Neutrophil (primary cell): Measurements from ENCODE around the gene KANSL1.

Source experiments
- H3K27ac ChIP-seq: fragments of 200-600 bp; sonication (generic); 2 replicates; pipeline ENCODE4 v1.5.1; 2016; ENCODE audit warnings: mild to moderate bottlenecking, moderate library complexity
- H3K27me3 ChIP-seq: fragments of 200-600 bp; sonication (generic); 2 replicates; pipeline ENCODE4 v1.6.0; 2016; ENCODE audit warnings: mild to moderate bottlenecking
- H3K36me3 ChIP-seq: fragments of 200-600 bp; sonication (generic); 2 replicates; pipeline ENCODE4 v1.5.1; 2017
- H3K4me1 ChIP-seq, 2 experiments: fragments of 200-600 bp in 1 of 2; sonication (generic) in 1 of 2; 1 replicate in 1 of 2; 2 replicates in 1 of 2; pipeline versions ENCODE4 v1.5.1 to v1.6.1; 2013 to 2016; ENCODE audit warnings: low read depth in 1 of 2, low read length in 1 of 2, mild to moderate bottlenecking in 1 of 2, moderate library complexity in 1 of 2; ENCODE audit not compliant: control insufficient read depth in 1 of 2, insufficient read depth in 1 of 2
- H3K4me3 ChIP-seq, 2 experiments: fragments of 200-600 bp in 1 of 2; sonication (generic) in 1 of 2; 1 replicate in 1 of 2; 2 replicates in 1 of 2; pipeline ENCODE4 v1.5.1; 2013 to 2016; ENCODE audit warnings: low read depth in 1 of 2, low read length in 1 of 2, mild to moderate bottlenecking in 1 of 2, moderate library complexity in 1 of 2
- H3K9me3 ChIP-seq: fragments of 200-600 bp; sonication (generic); 2 replicates; pipeline ENCODE4 v1.5.1; 2016
- CTCF ChIP-seq: fragments of 200-600 bp; sonication (generic); IDR thresholded peaks from 2 replicates; pipeline ENCODE4 v1.5.1; 2016; ENCODE audit warnings: antibody characterized with exemption

The KANSL1 gene

GRCh38 chr17:46200197-46200596 is 7.0 kb upstream of the KANSL1 start:
- H3K4me3 ChIP-seq, result no peak overlapping the region
- no peaks in the 10 kb centered on the region for H3K36me3 ChIP-seq
- H3K27me3 ChIP-seq, result no peaks in the 10 kb centered on the region
- no peak for TF ChIP-seq CTCF
- H3K27ac ChIP-seq, result no peak overlapping the region
- H3K4me1 ChIP-seq, result peaks cover 0 to under 1% of the 10 kb centered on the region in 2 experiments
- no peaks in the 10 kb centered on the region for H3K9me3 ChIP-seq

GRCh38 chr17:46199379-46199778 is 6.2 kb upstream of the KANSL1 start:
- no peak for TF ChIP-seq CTCF
- Histone ChIP-seq H3K4me3 (no peak overlapping the region), H3K27ac (no peak overlapping the region), H3K36me3 (no peaks in the 10 kb centered on the region), H3K4me1 (peaks cover 8% of the 10 kb centered on the region in 2 experiments), H3K9me3 (no peaks in the 10 kb centered on the region), H3K27me3 (no peaks in the 10 kb centered on the region)

GRCh38 chr17:46198233-46198632 is 5.0 kb upstream of the KANSL1 start:
- no peak for TF ChIP-seq CTCF
- Histone ChIP-seq H3K27me3 (no peaks in the 10 kb centered on the region), H3K4me1 (peaks cover 10 to 13% of the 10 kb centered on the region in 2 experiments), H3K27ac (no peak overlapping the region), H3K4me3 (no peak overlapping the region), H3K36me3 (no peaks in the 10 kb centered on the region), H3K9me3 (no peaks in the 10 kb centered on the region)

GRCh38 chr17:46197530-46197929 is 4.3 kb upstream of the KANSL1 start:
- H3K27ac ChIP-seq, result no peak overlapping the region
- H3K36me3 ChIP-seq, result no peaks in the 10 kb centered on the region
- no peaks in the 10 kb centered on the region for H3K27me3 ChIP-seq
- TF ChIP-seq CTCF, result no peak
- H3K9me3 ChIP-seq, result no peaks in the 10 kb centered on the region
- peaks cover 10 to 13% of the 10 kb centered on the region in 2 experiments for H3K4me1 ChIP-seq
- no peak overlapping the region for H3K4me3 ChIP-seq

- Histone ChIP-seq H3K9me3 (no peaks in the 10 kb centered on the region), H3K27ac (no peak overlapping the region), H3K4me1 (peaks cover 14 to 23% of the 10 kb centered on the region in 2 experiments), H3K27me3 (no peaks in the 10 kb centered on the region), H3K4me3 (no peak overlapping the region), H3K36me3 (no peaks in the 10 kb centered on the region)
- no peak for TF ChIP-seq CTCF
These were observed 2.9 kb upstream of the KANSL1 start for GRCh38 chr17:46195939-46196716.
